Gastroesophageal sphincter (tissue), 2 donors: ENCODE results near the gene ASB2.

Experiments
- EP300 ChIP-seq: sonication (generic); formaldehyde crosslinking; IDR thresholded peaks from one replicate; pipeline ENCODE4 v1.6.1; 2017; ENCODE audit warnings: antibody characterized with exemption, mild to moderate bottlenecking
- POLR2A ChIP-seq, 2 donors: fragments of 450-650 bp; IDR thresholded peaks; one replicate each; pipeline ENCODE4 v1.6.1; 2017; ENCODE audit warnings: antibody characterized with exemption in 2 of 2, mild to moderate bottlenecking in 2 of 2, moderate library complexity in 1 of 2

GRCh38 chr14:93997082-93997481 is 20.7 kb upstream of the ASB2 start, which contains the start of gene CCDC197:
- TF ChIP-seq EP300 (no peak), POLR2A (IDR thresholded peaks at IDR 0.05) (no peak)
